K562 (cell line): ENCODE results near the gene IGF2BP1. TPM values are rescaled to one million over a fixed set of nuclear protein-coding genes. Genes with fewer than 3 reads are reported as not detected.

Source experiments
- HEY1 ChIP-seq: fragments of 250-450 bp; sonication (Bioruptor Pico); IDR thresholded peaks from 2 replicates; pipeline ENCODE4 v1.5.0; 2020; ENCODE audit warnings: mild to moderate bottlenecking, moderate library complexity, borderline replicate concordance
- NFIX ChIP-seq: fragments of 250-450 bp; sonication (Bioruptor Pico); IDR thresholded peaks from 2 replicates; pipeline ENCODE4 v1.4.0; 2020; ENCODE audit warnings: low read depth, mild to moderate bottlenecking, moderate library complexity
- SAP30 ChIP-seq: fragments of 200-600 bp; sonication (generic); IDR thresholded peaks from 2 replicates; pipeline ENCODE4 v1.6.1; 2012; ENCODE audit warnings: borderline replicate concordance, low read depth, mild to moderate bottlenecking, moderate library complexity, low read length, control low read depth, inconsistent platforms; ENCODE audit not compliant: insufficient read depth, poor library complexity, severe bottlenecking
- SLC30A9 ChIP-seq: fragments of 250-450 bp; sonication (Bioruptor Pico); IDR thresholded peaks from 2 replicates; pipeline ENCODE4 v1.8.0; 2022; ENCODE audit warnings: mild to moderate bottlenecking, moderate library complexity
- SMARCE1 ChIP-seq: fragments of 450-650 bp; IDR thresholded peaks from 2 replicates; pipeline ENCODE4 v1.7.1; 2016; ENCODE audit warnings: mild to moderate bottlenecking
- TAF1 ChIP-seq: IDR thresholded peaks from 2 replicates; pipeline ENCODE4 v1.6.1; 2011; ENCODE audit warnings: mild to moderate bottlenecking, low read length, moderate library complexity; ENCODE audit not compliant: insufficient read depth, control insufficient read depth, severe bottlenecking; ENCODE audit errors: extremely low read depth
- TARDBP ChIP-seq: fragments of 450-650 bp; IDR thresholded peaks from 2 replicates; pipeline ENCODE4 v1.6.1; 2016
- ZBTB8A ChIP-seq: fragments of 450-650 bp; IDR thresholded peaks from 2 replicates; pipeline ENCODE4 v1.6.1; 2018; ENCODE audit warnings: mild to moderate bottlenecking, moderate library complexity; ENCODE audit not compliant: partially characterized antibody
- ZC3H8 ChIP-seq: fragments of 450-650 bp; IDR thresholded peaks from 2 replicates; pipeline ENCODE4 v1.6.1; 2017
- ZFX ChIP-seq: sonication (generic); formaldehyde crosslinking; IDR thresholded peaks from 2 replicates; pipeline ENCODE4 v1.8.0; 2022; ENCODE audit warnings: mild to moderate bottlenecking, missing genetic modification reagents, moderate library complexity
- ZNF507 ChIP-seq: conservative IDR thresholded peaks from 2 replicates; pipeline ENCODE4 v1.6.1; 2017; ENCODE audit warnings: missing genetic modification characterization, missing compliant biosample characterization
- ZNF707 ChIP-seq: fragments of 250-450 bp; sonication (Bioruptor Pico); conservative IDR thresholded peaks from 2 replicates; pipeline ENCODE4 v1.8.0; 2022; ENCODE audit warnings: inconsistent platforms, mild to moderate bottlenecking, moderate library complexity
- ZNF778 ChIP-seq: fragments of 450-650 bp; formaldehyde crosslinking; IDR thresholded peaks from 2 replicates; pipeline ENCODE4 v1.4.0; 2020; ENCODE audit warnings: mild to moderate bottlenecking, moderate library complexity
- ZNF830 ChIP-seq: fragments of 250-450 bp; sonication (Bioruptor Pico); IDR thresholded peaks from 2 replicates; pipeline ENCODE4 v1.5.0; 2021; ENCODE audit warnings: mild to moderate bottlenecking
- polyA plus RNA-seq, 8 experiments: library from polyadenylated mRNA; depleted of rRNA in 4 of 8; stranded (reverse) in 5 of 8; unstranded in 3 of 8; fragments of >200 nt; fragmentation: Nextera tagmentation in 2 of 8; fragmentation: Illumina TruSeq in 1 of 8; extraction: Ambion mirVana in 2 of 8; extraction: Trizol in 1 of 8; gene quantifications; 2 replicates each; pipeline versions ENCODE4 v1.2.1 to v1.2.3, GENCODE V29; 2011 to 2014; ENCODE audit warnings: inconsistent platforms in 1 of 8, missing spikeins in 1 of 8
- total RNA-seq, 7 experiments: library from RNA; depleted of rRNA in 6 of 7; stranded (reverse); fragments of >200 nt in 6 of 7; fragmentation: Illumina TruSeq in 2 of 7; extraction: Trizol in 2 of 7; gene quantifications; 2 replicates each; pipeline versions ENCODE4 v1.2.1 to v1.2.3, GENCODE V29; 2011 to 2021; ENCODE audit warnings: low replicate concordance in 1 of 7
- TF ChIP-seq, protein P1 (sequence below): fragments of 450-650 bp; IDR thresholded peaks from 2 replicates; pipeline ENCODE4 v1.6.1; 2018; ENCODE audit not compliant: partially characterized antibody
- TF ChIP-seq, protein P2 (sequence below): fragments of 450-650 bp; IDR thresholded peaks from 2 replicates; pipeline ENCODE4 v1.6.1; 2017; ENCODE audit warnings: antibody characterized with exemption
- TF ChIP-seq, protein P3 (sequence below): fragments of 200-800 bp; sonication (Bioruptor generic); IDR thresholded peaks from 2 replicates; pipeline ENCODE4 v1.6.1; 2017; ENCODE audit warnings: missing genetic modification characterization, missing compliant biosample characterization
- TF ChIP-seq, protein P4 (sequence below): fragments of 250-450 bp; sonication (Bioruptor Pico); IDR thresholded peaks from 2 replicates; pipeline ENCODE4 v1.5.0; 2020; ENCODE audit warnings: mild to moderate bottlenecking
- TF ChIP-seq, protein P5 (sequence below): fragments of 450-650 bp; formaldehyde crosslinking; IDR thresholded peaks from 2 replicates; pipeline ENCODE4 v1.4.0; 2020; ENCODE audit warnings: mild to moderate bottlenecking

Gene IGF2BP1
- total and polyA plus RNA-seq, 9 of the 15 experiments (the other 6 are each of a cell fraction or from before 2014, with no cell fraction given) = 13.0 to 318 (median 53.6) TPM

DNA sequence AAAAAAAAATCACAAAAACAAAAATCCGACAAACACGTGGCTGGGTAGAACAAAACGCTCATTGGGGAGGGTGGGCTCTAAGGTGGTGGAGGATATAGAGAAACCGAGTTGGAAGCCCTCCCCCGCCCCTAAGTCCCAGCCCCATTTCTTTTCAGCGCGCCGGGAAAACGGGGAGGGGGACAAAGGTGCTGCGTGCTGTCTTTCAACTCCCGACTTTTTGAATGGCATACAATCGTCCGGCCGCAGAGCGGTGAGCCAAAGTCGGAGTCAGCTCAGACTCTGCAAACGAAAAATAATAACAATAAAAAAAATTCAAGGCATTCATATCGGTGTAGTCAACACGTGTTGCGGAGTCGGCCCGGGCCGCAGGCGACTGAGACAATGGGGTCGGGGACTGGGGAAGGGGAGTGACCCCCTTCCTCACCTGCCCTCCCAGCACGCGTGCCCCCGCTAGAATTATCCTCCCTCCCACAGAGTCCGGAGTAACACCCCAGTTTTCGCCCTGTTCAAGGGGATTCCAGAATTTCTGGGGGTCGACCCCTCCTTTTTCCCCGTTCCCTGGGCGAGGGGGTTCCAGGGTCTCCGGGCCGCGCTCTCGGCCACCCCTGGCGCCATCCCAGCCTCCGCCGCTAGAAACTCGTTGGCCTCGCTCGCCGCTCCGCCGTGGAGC is 1.7 kb upstream of the IGF2BP1 start (continued):
- TF ChIP-seq SLC30A9 = no peak
- no peak for TF ChIP-seq ZBTB8A
- TF ChIP-seq TARDBP = no peak
- TF ChIP-seq ZFX (CRISPR knock-in tag) = no peak
- TF ChIP-seq, protein P1, sequence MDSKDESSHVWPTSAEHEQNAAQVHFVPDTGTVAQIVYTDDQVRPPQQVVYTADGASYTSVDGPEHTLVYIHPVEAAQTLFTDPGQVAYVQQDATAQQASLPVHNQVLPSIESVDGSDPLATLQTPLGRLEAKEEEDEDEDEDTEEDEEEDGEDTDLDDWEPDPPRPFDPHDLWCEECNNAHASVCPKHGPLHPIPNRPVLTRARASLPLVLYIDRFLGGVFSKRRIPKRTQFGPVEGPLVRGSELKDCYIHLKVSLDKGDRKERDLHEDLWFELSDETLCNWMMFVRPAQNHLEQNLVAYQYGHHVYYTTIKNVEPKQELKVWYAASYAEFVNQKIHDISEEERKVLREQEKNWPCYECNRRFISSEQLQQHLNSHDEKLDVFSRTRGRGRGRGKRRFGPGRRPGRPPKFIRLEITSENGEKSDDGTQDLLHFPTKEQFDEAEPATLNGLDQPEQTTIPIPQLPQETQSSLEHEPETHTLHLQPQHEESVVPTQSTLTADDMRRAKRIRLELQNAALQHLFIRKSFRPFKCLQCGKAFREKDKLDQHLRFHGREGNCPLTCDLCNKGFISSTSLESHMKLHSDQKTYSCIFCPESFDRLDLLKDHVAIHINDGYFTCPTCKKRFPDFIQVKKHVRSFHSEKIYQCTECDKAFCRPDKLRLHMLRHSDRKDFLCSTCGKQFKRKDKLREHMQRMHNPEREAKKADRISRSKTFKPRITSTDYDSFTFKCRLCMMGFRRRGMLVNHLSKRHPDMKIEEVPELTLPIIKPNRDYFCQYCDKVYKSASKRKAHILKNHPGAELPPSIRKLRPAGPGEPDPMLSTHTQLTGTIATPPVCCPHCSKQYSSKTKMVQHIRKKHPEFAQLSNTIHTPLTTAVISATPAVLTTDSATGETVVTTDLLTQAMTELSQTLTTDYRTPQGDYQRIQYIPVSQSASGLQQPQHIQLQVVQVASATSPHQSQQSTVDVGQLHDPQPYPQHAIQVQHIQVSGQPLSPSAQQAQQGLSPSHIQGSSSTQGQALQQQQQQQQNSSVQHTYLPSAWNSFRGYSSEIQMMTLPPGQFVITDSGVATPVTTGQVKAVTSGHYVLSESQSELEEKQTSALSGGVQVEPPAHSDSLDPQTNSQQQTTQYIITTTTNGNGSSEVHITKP = no peak
- no peak for TF ChIP-seq ZC3H8
- TF ChIP-seq, protein P2, sequence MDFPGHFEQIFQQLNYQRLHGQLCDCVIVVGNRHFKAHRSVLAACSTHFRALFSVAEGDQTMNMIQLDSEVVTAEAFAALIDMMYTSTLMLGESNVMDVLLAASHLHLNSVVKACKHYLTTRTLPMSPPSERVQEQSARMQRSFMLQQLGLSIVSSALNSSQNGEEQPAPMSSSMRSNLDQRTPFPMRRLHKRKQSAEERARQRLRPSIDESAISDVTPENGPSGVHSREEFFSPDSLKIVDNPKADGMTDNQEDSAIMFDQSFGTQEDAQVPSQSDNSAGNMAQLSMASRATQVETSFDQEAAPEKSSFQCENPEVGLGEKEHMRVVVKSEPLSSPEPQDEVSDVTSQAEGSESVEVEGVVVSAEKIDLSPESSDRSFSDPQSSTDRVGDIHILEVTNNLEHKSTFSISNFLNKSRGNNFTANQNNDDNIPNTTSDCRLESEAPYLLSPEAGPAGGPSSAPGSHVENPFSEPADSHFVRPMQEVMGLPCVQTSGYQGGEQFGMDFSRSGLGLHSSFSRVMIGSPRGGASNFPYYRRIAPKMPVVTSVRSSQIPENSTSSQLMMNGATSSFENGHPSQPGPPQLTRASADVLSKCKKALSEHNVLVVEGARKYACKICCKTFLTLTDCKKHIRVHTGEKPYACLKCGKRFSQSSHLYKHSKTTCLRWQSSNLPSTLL = no peak
- no peak for TF ChIP-seq ZNF507 (tag)
- TF ChIP-seq, protein P3, sequence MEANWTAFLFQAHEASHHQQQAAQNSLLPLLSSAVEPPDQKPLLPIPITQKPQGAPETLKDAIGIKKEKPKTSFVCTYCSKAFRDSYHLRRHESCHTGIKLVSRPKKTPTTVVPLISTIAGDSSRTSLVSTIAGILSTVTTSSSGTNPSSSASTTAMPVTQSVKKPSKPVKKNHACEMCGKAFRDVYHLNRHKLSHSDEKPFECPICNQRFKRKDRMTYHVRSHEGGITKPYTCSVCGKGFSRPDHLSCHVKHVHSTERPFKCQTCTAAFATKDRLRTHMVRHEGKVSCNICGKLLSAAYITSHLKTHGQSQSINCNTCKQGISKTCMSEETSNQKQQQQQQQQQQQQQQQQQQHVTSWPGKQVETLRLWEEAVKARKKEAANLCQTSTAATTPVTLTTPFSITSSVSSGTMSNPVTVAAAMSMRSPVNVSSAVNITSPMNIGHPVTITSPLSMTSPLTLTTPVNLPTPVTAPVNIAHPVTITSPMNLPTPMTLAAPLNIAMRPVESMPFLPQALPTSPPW = no peak
- TF ChIP-seq, protein P4, sequence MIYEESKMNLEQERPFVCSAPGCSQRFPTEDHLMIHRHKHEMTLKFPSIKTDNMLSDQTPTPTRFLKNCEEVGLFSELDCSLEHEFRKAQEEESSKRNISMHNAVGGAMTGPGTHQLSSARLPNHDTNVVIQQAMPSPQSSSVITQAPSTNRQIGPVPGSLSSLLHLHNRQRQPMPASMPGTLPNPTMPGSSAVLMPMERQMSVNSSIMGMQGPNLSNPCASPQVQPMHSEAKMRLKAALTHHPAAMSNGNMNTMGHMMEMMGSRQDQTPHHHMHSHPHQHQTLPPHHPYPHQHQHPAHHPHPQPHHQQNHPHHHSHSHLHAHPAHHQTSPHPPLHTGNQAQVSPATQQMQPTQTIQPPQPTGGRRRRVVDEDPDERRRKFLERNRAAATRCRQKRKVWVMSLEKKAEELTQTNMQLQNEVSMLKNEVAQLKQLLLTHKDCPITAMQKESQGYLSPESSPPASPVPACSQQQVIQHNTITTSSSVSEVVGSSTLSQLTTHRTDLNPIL (CRISPR knock-in tag) = no peak
- peak; percentile 63 for TF ChIP-seq TAF1
- TF ChIP-seq ZNF707 (CRISPR knock-in tag) = no peak
- TF ChIP-seq SMARCE1 = 0 out of 2 replicates have a peak, but pooled peaks have one; percentile 12
- TF ChIP-seq NFIX = no peak
- no peak for TF ChIP-seq ZNF778
- peak; percentile 76 for TF ChIP-seq SAP30
- TF ChIP-seq ZNF830 = no peak
- TF ChIP-seq, protein P5, sequence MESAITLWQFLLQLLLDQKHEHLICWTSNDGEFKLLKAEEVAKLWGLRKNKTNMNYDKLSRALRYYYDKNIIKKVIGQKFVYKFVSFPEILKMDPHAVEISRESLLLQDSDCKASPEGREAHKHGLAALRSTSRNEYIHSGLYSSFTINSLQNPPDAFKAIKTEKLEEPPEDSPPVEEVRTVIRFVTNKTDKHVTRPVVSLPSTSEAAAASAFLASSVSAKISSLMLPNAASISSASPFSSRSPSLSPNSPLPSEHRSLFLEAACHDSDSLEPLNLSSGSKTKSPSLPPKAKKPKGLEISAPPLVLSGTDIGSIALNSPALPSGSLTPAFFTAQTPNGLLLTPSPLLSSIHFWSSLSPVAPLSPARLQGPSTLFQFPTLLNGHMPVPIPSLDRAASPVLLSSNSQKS = no peak
- no peak for TF ChIP-seq HEY1 (CRISPR knock-in tag)
